ENCODE data around the gene CCDC138. TPM values are rescaled to one million over a fixed set of nuclear protein-coding genes. Genes with fewer than 3 reads are reported as not detected.

Gene CCDC138
- total RNA-seq, 1 donor from 2014 or later = 5.0 TPM

DNA sequence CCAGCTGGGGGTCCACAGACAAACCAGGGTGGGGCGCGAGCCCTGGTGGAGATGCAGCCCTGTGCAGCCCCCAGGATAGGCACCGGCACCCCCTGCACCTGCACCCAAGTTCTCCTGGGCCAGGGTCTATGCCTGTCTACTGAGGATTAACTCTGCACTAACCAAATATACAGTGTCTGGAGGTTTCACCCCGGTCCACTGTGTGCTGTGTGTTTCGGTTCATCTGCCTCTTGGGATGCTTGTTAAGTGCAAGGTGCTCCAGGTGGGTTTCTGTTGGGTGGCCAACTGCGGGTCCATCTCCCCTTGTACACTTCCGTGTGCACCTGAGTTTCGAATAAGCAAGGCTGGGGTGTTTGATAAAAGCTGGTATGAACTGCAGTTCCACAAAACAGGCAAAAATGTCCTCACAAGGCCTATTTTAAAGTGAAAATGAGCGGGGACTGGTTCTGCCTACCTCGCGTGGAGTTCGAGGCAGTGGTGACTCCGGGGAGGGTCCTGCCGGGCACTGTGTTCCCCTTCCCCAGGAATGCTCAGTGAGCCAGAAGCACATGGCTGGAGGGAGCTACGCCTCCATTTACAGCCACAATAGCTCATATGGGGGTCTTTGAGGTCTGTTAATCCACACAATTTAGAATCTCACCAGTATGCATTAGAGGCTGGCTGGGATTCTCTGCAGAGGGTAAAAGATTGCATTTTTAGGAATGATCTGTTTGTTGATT lies 131.7 kb downstream of the CCDC138 start:
- DNase-seq (ENCODE audit: low read depth in 2 of 2) = no peak

DNA sequence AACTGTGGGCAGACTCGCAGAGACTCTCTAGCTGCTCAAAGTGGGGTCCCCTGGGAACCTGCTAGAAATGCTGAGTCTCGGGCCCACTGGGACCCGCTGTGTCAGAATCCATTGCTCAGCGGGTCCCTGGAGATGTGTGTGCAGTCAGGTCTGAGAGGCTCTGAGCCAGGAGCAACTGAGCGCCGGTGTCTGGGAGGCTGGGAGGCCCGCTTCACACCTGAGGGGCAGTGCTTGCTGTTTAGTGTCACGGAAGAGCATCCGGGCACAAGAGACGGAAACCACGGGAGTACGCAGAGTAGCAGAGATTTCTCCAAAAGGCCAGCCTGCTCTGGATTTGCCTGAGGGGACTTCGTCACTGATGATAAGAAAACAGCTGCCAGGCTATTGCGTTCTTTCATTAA lies 132.4 kb downstream of the CCDC138 start:
- no peak for DNase-seq (ENCODE audit: low read depth in 2 of 2)

DNA sequence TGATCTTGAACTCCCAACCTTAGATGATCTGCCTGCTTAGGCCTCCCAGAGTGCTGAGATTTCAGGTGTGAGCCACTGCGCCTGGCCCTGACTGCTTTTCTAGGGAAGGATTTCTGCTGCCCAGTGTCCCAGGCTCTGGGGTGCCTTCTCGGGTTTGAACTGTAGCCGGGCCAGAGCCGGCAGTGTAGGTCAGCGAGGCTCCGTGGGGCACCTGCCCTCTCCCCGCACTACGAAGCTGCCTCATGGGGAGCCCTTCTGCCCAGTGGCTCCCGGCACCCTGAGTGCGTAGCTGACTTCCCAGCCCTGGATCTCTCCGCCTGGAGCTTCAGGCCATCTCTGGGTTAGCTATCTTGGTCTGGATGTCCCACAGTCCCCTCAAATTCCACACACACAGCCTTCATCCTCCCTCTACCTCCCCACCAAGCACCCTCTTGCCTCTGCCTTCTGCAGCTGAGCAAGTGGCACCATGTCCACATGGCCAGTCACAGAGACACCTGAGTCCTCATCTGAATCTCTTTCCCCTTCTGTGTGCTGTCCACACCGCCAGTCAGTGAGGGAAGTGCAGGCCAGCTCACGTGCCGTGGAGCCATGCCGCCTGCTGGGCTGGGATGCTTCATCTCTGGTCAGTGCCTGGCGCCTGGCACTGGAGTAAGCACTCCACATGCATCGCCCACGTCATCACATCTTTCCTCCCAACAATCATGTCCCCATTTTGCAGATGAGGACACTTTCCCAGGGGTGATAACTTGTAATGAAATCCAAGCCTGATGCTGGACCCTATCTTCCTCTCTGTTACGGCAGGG lies 133.2 kb downstream of the CCDC138 start:
- no peak for DNase-seq (ENCODE audit: low read depth in 2 of 2)

DNA sequence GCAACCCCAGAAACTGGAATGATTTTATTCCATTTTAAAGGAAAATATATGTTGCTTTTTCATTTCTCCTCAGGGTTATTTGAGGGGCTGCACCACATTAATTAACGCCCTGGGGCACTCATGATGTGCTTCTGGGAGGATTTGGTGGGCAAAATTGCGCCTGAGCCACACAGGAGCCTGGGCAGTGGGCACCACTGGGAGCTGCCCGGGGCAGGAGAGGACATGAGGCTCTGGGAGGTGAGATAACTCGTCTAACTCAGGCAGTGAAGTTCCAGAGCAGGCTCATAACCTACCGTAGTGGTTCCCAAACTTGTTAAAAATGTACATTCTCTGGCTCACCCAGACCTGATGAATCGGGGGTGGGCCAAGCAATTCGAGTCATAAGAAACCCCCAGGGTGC lies 134.1 kb downstream of the CCDC138 start:
- no peak for DNase-seq (ENCODE audit: low read depth in 2 of 2)

DNA sequence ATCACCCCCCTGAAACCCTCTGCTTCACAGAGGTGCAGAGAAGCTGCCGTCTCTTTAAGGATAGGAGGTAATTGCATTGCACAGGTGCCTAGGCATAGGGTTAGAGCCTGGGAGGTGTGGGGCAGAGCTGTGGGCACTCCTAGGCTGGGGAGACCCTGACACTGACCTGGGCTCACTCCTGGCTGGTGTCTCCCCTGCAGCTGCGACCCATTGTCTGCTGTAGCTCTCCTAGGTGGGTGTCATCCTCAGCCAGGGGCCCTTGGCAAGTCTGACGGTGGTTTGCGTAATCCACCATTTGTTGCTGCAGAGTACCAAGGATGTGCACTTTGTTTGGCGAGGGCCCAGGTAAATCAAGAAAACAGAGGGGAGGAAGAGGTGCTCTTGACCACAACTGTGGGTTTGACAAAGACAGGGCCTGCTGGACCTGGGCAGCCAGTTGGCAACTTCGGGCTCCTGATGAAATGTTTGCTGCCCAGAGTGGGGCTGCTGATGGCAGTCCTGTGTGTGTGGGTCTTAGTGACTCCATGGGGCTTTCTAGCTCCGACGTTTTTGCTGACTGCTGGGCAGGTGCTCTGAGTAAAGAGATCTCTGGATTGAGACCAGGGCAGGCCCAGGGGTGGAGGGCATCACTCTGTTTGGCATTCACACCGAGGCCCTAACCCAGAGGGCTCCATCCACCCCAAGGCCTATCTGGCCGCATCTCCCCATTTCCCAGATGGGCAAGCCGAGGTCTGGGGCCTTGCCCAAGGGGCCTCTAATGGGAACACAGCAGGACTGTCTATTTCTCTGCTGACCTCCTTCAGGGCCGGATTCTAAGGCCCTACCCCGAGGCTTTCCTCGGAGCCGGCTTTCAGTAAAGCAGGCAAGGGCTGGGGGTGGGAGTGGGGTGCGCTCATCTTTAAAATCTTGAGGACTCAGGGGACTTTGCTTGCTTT lies 134.8 kb downstream of the CCDC138 start:
- DNase-seq (ENCODE audit: low read depth in 2 of 2) = no peak

DNA sequence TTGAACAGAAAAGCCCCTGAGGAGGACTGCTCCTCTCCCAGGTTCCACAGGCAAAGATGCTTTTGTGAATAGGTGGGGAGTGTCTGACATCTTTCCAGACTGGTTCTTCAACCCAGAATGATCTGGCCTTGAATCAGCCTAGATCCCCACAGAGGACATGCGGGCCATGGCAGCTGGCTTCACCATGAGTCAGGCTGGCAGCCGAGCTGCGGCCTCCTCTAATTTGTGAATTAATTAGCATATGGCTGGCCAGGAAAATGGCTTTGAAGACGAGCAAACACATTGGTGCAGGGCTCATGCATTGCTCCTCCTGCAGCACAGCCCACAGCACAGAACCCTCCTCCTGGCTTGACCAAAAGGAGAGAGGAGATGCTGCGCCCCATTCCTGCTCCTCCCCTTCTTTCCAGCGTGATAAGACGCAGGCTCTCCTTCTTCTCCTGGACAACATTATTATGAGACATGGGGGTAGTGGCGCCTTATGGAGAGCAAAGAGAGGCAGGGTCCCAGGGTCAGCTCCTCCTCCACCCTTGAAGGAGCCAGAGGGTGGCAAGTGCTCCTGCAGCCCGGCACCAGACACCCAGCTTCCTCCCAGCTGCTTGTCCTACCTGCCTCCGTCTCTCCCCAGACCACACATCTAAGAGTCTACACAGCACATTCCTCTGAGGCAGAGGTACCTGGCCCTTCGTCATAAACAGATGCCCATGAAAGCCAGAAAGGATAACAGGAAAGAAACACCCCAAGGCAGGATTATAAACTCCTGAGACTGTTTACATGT lies 135.8 kb downstream of the CCDC138 start:
- no peak for DNase-seq (ENCODE audit: low read depth in 2 of 2)

DNA sequence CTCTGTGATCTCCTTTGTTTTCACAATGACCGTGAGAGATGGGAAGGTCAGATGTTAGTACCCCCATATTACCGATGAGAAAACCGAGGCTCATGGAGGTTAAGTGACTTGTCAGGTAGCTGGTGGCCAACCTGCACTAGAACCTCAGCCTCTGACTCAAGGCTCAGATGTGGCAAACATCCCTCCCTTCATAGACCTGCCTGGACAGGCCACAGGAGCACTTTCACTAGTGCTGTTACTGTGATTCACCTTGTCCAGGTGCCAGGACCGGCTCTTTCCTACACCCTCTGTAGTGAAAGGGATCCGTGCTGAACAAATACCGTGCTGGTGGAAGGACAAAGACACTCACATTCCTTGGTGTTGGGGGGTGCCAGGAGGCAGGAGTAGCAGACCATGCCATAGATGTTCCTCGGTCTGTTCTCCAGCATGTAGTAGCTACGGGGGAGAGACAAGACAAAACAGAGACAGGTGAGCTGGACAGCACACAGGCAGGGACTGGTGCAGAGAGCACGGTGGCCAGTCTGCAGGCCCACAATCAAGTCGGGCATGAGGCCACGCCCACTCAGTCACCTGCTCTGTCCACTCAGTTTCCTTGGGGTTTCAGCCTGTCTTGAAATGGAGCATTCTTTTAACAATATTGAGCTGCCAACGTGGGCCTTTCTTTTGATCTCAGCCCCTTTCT lies 136.6 kb downstream of the CCDC138 start:
- DNase-seq (ENCODE audit: low read depth in 2 of 2) = no peak

DNA sequence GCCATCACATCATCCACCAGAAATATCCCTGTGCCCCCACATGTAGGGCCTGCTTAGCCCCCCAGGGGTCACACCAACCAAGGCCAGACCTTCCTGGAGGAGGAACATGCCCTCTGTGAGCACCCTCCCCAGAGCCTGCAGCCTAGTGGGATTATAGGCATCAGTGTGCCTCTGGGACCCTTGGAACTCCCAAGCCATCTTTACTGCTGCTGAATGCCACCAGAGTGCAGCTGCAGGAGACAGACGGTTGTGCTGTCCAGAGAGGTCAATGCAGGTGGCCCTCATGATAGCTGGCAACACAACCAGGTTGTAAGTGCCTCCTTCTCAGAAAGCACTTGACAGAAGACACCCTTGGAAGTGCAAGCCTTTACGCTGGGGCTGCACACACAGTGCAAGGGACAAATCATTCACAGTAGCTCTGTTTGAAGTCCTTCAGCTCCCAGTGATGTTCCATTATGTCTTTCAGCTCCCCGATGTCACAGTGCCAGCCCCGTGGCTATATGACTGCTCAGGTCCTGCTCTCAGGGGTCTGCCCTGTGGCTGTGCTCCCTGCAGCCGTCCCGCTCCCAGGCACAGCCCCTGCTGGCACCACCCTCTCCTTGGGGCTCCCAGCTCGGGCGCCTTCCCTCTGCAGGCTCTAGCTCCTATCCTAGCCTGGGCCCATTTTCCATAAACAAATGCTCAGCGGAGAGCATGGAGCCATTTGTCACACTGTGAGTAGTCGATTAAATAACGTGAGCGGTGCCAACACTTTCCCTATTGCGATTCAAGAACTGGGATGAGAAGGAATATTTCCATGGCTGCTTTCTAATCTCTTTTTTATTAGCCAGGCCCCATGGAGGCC lies 137.4 kb downstream of the CCDC138 start:
- DNase-seq (ENCODE audit: low read depth in 2 of 2) = no peak

DNA sequence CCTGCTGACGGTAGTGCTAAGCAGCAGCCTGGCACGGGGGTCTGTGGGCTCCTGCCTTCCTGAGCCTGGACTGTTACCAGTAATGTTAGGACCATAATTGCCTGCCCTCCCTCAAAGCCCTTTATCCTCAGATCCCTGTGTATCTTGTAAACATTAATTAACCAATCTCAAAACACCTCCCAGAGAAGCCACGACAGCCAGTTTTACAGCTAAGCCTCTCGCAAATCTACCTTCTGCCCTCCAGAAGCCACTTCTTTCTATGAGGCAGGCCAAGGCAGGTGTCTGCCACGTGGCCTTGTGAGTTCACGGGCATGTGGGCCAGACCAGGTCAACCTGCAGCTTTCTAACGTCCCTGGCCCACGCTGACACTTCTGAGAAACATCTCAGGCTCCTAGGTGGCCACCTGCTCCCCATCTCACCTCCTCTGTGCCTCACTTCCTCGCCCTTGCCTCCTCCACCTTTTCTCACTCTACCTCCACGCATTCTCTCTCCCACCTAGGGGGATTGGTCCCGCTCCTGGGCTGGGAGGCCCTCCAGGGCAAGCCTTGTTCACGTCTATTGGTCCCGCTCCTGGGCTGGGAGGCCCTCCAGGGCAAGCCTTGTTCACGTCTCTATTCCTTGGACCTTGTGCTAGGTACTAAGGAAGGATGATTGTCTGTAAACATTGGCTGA lies 138.1 kb downstream of the CCDC138 start:
- no peak for DNase-seq (ENCODE audit: low read depth in 2 of 2)

DNA sequence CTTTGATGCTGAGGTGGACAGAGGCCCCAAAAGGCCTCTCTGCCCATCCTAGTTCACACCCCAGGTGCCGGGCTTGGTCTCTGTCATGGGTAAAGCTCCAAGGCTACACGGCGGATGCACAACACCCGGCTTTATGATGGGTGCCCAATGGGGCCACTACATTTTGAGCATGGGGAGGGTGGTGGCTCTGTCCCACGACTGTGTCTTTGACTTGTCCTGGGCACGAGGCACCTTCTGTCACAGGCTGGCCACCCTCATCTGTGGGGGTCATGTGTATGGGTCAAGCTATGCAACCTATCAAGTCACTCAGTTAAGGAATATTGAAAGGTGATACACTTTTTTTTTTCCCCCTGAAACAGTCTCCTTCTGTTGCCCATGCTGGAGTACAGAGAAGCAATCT lies 138.7 kb downstream of the CCDC138 start:
- no peak for DNase-seq (ENCODE audit: low read depth in 2 of 2)

DNA sequence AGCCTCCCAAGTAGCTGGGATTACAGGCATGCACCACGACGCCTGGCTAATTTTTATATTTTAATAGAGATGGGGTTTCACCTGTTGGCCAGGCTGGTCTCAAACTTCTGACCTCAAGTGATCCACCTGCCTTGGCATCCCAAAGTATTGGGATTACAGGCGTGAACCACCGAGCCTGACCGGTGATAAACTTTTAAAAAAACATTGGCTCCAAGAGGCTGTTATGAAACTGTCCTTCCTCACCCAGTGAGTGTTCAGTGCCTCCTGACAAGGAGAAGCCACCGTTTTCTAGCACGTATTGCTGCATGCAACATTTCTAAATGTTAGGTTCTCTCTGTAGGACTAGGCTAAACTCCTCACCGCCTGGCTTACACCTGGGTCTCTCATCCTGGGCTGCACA lies 139.2 kb downstream of the CCDC138 start:
- DNase-seq (ENCODE audit: low read depth in 2 of 2) = no peak

Other genes with a start within 250 kb of the CCDC138 start
- 44.9 and 55.6 TPM in 2 replicates for gene RANBP2, start 67.3 kb upstream of the CCDC138 start, total RNA-seq
- not detected in 2 replicates for gene EDAR, start 202.4 kb downstream of the CCDC138 start, total RNA-seq